Right atrium auricular region (tissue), 2 donors: ENCODE results near the gene LHFPL6. TPM values are rescaled to one million over a fixed set of nuclear protein-coding genes. Genes with fewer than 3 reads are reported as not detected.

Source experiments
- DNase-seq: peaks from one replicate; pipeline ENCODE4 v3.0.0-alpha.2; 2019; ENCODE audit warnings: low spot score
- H3K27ac ChIP-seq, 2 donors: fragments of 200-600 bp; sonication (generic); 1 replicate in 1 of 2; 2 replicates in 1 of 2; pipeline ENCODE4 v1.5.1; 2016 to 2019
- H3K27me3 ChIP-seq, 2 donors: fragments of 200-600 bp; sonication (generic); one replicate each; pipeline versions ENCODE4 v1.5.1 to v1.6.0; 2017 to 2019
- H3K36me3 ChIP-seq: fragments of 200-600 bp; sonication (generic); one replicate; pipeline ENCODE4 v1.5.1; 2016
- H3K4me1 ChIP-seq, 2 donors: fragments of 200-600 bp; sonication (generic); one replicate each; pipeline versions ENCODE4 v1.5.1 to v1.6.0; 2017 to 2019
- H3K4me3 ChIP-seq, 2 donors: fragments of 200-600 bp; sonication (generic); 1 replicate in 1 of 2; 2 replicates in 1 of 2; pipeline ENCODE4 v1.5.1; 2017 to 2019; ENCODE audit warnings: mild to moderate bottlenecking in 1 of 2, moderate library complexity in 1 of 2
- H3K9me3 ChIP-seq, 2 donors: fragments of 200-600 bp; sonication (generic); one replicate each; pipeline ENCODE4 v1.5.1; 2019
- total RNA-seq, 2 donors: library from RNA; depleted of rRNA; stranded (reverse); fragments of >200 nt; gene quantifications; one replicate each; pipeline ENCODE4 v1.1.0, GENCODE V29; 2016
- TF ChIP-seq, protein P1 (sequence below), 2 donors: fragments of 200-600 bp; sonication (generic); IDR thresholded peaks; one replicate each; pipeline ENCODE4 v1.5.1; 2019; ENCODE audit warnings: antibody characterized with exemption in 2 of 2

LHFPL6 gene
- total RNA-seq, 2 donors from 2014 or later: 39.0 to 57.2 TPM

DNA sequence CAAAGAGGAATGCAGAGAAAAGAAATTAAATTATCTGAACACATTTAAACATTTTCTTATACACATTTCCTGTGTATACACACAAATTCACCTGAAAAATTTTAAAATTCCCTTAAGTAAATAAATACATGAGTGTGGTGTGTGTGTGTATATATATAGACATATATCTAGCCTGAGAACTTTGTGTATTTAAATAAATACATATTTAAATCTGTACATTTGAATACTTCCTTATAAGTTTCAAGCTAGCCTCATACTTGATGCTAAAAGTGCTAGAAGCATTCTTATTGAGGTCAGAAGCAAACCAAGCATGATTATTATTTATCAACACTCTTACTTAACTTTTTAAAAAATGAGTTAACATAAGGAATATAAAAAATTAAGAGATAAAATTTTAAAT lies 304.0 kb downstream of the LHFPL6 start:
- TF ChIP-seq, protein P1, sequence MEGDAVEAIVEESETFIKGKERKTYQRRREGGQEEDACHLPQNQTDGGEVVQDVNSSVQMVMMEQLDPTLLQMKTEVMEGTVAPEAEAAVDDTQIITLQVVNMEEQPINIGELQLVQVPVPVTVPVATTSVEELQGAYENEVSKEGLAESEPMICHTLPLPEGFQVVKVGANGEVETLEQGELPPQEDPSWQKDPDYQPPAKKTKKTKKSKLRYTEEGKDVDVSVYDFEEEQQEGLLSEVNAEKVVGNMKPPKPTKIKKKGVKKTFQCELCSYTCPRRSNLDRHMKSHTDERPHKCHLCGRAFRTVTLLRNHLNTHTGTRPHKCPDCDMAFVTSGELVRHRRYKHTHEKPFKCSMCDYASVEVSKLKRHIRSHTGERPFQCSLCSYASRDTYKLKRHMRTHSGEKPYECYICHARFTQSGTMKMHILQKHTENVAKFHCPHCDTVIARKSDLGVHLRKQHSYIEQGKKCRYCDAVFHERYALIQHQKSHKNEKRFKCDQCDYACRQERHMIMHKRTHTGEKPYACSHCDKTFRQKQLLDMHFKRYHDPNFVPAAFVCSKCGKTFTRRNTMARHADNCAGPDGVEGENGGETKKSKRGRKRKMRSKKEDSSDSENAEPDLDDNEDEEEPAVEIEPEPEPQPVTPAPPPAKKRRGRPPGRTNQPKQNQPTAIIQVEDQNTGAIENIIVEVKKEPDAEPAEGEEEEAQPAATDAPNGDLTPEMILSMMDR (IDR thresholded peaks at IDR 0.05): no peak
- no peaks in the 10 kb centered on the region for H3K36me3 ChIP-seq
- no peaks in the 10 kb centered on the region for H3K27me3 ChIP-seq
- H3K9me3 ChIP-seq: no peaks in the 10 kb centered on the region
- DNase-seq: no peak
- H3K4me3 ChIP-seq: no peak overlapping the region
- no peak overlapping the region for H3K27ac ChIP-seq
- H3K4me1 ChIP-seq: no peaks in the 10 kb centered on the region

DNA sequence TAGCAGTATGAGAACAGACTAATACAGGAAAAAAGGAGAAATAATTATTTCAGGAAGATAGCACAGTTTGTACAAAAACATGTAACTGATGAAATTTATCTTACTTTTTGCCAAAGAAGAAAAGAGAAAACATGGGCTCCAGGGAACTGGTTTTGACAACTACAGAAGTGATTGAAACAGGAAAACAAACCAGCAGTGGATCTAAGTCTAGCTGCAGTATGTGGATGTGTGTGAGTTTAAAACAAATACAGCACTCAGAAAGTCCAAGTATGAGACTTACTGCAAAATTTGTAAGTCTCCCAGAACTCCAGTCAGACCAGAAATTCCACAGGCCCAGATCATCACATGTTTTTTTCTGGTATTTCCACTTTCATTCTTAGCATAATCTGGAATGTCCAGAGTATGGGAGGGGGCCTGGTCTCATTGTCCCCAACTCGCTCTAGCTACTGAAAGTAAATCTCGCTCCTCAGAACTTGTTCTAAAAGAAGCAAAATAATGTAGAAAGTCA lies 305.3 kb downstream of the LHFPL6 start:
- no peaks in the 10 kb centered on the region for H3K9me3 ChIP-seq

DNA sequence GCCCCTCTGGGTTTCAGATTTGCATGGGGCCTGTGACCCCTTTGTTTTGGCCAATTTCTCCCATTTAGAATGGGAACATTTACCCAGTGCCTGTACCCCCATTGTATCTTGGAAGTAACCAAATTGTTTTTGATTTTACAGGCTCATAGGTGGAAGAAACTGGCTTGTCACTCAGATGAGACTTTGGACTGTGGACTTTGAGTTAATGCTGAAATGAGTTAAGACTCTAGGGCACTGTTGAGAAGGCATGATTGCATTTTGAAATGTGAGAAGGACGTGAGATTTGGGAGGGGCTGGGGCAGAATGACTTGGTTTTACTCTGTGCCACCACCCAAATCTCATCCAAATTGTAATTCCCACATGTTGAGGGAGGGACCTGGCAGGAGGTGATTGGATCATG lies 306.0 kb downstream of the LHFPL6 start:
- no peak overlapping the region for H3K27ac ChIP-seq
- H3K27me3 ChIP-seq: no peaks in the 10 kb centered on the region
- no peaks in the 10 kb centered on the region for H3K9me3 ChIP-seq
- TF ChIP-seq, protein P1 (IDR thresholded peaks at IDR 0.05): no peak
- DNase-seq: no peak
- no peaks in the 10 kb centered on the region for H3K4me1 ChIP-seq
- H3K36me3 ChIP-seq: no peaks in the 10 kb centered on the region
- no peak overlapping the region for H3K4me3 ChIP-seq

More for the DNA sequence above, 305.3 kb downstream of the LHFPL6 start:
- Histone ChIP-seq H3K36me3 (no peaks in the 10 kb centered on the region), H3K27ac (peak overlapping the region in 1 of 2 donors; percentile 13), H3K4me3 (no peak overlapping the region), H3K4me1 (no peaks in the 10 kb centered on the region), H3K27me3 (no peaks in the 10 kb centered on the region)
- no peak for DNase-seq
- TF ChIP-seq, protein P1 (IDR thresholded peaks at IDR 0.05): no peak

DNA sequence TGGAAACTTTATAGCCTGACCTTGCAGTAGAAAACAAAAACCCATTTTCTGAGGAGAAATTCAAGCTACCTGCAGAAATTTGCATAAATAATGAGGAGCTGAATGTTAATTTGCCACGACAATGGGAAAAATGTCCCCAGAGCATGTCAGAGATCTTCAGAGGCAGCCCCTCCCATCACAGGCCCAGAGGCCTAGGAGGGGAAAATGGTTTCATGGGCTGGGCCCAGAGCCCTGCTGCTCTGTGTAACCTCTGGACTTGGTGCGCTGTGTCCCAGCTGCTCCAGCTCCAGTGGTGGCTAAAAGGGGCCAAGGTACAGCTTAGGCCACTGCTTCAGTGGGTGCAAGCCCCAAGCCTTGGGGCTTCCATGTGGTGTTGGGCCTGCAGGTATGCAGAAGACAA lies 306.8 kb downstream of the LHFPL6 start:
- Histone ChIP-seq H3K4me3 (no peak overlapping the region), H3K27ac (no peak overlapping the region), H3K27me3 (no peaks in the 10 kb centered on the region), H3K4me1 (no peaks in the 10 kb centered on the region), H3K36me3 (no peaks in the 10 kb centered on the region), H3K9me3 (no peaks in the 10 kb centered on the region)
- no peak for DNase-seq
- TF ChIP-seq, protein P1 (IDR thresholded peaks at IDR 0.05): no peak

Other genes with a start within 250 kb of the LHFPL6 start
- gene COG6, start 52.5 kb upstream of the LHFPL6 start, total RNA-seq: 10 to 100 TPM; 16.2 to 23.2 TPM